OCI-LY3 (cell line): ENCODE results near the gene TAMM41.

Source experiments
- EZH2phosphoT487 ChIP-seq: fragments of 200-600 bp; shearing (Covaris generic); IDR thresholded peaks from 2 replicates; pipeline ENCODE4 v1.6.1; 2018; ENCODE audit warnings: antibody characterized with exemption, mixed run types, low read depth
- TF ChIP-seq, protein P1 (sequence below): fragments of 200-600, 300-600 bp; sonication (generic); IDR thresholded peaks from 2 replicates; pipeline ENCODE4 v1.5.1; 2014; ENCODE audit warnings: antibody characterized with exemption, low read length, low read depth

- TF ChIP-seq, protein P1, sequence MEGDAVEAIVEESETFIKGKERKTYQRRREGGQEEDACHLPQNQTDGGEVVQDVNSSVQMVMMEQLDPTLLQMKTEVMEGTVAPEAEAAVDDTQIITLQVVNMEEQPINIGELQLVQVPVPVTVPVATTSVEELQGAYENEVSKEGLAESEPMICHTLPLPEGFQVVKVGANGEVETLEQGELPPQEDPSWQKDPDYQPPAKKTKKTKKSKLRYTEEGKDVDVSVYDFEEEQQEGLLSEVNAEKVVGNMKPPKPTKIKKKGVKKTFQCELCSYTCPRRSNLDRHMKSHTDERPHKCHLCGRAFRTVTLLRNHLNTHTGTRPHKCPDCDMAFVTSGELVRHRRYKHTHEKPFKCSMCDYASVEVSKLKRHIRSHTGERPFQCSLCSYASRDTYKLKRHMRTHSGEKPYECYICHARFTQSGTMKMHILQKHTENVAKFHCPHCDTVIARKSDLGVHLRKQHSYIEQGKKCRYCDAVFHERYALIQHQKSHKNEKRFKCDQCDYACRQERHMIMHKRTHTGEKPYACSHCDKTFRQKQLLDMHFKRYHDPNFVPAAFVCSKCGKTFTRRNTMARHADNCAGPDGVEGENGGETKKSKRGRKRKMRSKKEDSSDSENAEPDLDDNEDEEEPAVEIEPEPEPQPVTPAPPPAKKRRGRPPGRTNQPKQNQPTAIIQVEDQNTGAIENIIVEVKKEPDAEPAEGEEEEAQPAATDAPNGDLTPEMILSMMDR: no peak
- no peak for TF ChIP-seq EZH2phosphoT487
Measured at GRCh38 chr3:11832981-11833905, 13.4 kb downstream of the TAMM41 start.
